Stimulated activated CD8-positive, alpha-beta memory T cell treated with anti-CD3 and anti-CD28 coated beads, Interleukin-7, amount 100 ng/mL, for 24 hours (primary cell): ENCODE results near the gene STRN.
"Not testable (repeated sequence)": the region's sequence is repeated elsewhere in the genome, so short reads cannot be mapped to it uniquely, and the experiment has no call there.

Experiments
- DNase-seq: peaks from one replicate; pipeline ENCODE4 v3.0.0-alpha.2; 2020; ENCODE audit warnings: low read depth

The STRN gene, protein sequence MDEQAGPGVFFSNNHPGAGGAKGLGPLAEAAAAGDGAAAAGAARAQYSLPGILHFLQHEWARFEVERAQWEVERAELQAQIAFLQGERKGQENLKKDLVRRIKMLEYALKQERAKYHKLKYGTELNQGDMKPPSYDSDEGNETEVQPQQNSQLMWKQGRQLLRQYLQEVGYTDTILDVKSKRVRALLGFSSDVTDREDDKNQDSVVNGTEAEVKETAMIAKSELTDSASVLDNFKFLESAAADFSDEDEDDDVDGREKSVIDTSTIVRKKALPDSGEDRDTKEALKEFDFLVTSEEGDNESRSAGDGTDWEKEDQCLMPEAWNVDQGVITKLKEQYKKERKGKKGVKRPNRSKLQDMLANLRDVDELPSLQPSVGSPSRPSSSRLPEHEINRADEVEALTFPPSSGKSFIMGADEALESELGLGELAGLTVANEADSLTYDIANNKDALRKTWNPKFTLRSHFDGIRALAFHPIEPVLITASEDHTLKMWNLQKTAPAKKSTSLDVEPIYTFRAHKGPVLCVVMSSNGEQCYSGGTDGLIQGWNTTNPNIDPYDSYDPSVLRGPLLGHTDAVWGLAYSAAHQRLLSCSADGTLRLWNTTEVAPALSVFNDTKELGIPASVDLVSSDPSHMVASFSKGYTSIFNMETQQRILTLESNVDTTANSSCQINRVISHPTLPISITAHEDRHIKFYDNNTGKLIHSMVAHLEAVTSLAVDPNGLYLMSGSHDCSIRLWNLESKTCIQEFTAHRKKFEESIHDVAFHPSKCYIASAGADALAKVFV

DNA sequence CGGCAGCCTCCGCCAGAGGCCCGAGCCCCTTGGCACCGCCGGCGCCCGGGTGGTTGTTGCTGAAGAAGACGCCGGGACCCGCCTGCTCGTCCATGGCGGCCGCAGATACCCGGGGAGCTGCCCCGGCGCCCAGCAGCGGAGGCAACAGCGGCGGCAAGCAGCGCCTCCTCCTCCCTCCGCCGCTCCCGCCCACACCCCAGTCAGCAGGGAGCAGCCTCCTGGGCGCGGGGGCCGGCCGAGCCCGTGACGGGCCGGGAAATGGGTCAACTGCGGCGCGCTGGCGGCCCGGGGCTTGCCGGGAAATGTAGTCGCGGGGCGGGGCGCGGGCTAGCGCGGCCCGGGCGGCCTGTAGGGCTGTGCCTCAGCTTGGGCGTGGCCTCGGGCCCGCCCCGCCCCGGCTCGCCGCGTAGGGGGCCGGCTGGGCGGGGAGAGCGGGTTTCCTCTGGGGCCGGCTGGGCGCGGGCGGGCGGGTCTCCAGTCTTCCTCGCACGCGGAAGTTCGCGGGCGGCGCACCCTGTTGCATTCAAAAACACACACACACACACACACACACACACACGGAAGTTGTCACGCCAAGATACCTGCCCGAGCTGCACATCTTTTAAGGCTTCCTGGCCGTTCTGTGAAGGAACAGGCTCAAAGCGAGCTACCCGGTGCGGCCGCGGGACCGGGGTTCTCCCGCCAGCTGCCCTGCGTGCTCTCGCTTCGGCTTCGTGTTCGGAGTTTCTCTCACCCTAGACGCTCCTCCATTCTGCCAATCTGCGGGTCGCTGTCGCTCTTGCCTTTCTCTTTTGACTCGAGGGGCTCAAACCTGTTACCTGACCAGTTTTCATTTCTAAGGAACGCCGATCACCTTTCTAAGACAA, at the start of gene STRN:
TSS of gene STRN (minus strand) at position 167 of the 866 bp plus-strand sequence. CDS start at position 94, 73 bp downstream.
- peak; percentile 92 for DNase-seq

DNA sequence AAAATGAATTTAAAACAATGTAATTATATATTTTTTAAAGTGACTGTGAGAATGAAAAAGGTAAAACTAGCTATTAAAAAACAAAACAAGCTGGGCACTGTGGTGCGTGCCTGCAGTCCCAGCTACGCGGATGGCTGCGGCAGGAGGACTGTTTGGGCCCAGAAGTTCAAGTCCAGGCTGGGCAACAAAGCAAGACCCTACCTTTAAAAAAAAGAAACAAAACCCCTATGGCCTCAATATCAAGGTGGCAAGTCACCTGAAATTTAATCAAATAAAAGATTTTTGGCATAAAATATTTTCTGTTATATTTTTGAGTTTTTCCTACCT, 46.9 kb upstream of the STRN start:
- no peak for DNase-seq

DNA sequence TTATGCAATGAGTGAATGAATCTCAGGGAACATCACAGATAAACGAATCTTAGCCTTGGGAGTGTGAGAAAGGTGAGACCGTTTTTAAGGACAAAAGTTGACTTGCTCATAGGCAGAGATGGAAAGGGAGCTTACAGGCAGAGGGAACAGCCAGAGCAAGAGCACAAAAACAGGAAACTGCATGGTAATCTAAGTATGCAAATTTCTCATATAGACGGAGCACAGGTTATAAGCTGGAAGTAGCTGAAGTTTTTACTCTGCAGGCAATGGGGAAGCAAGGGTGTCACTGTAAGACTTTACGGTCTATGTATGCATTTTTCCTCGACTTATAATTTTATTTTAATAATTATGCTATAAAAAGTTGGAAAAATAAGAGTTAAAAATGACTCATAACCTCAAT, 44.8 kb upstream of the STRN start:
- no peak for DNase-seq

DNA sequence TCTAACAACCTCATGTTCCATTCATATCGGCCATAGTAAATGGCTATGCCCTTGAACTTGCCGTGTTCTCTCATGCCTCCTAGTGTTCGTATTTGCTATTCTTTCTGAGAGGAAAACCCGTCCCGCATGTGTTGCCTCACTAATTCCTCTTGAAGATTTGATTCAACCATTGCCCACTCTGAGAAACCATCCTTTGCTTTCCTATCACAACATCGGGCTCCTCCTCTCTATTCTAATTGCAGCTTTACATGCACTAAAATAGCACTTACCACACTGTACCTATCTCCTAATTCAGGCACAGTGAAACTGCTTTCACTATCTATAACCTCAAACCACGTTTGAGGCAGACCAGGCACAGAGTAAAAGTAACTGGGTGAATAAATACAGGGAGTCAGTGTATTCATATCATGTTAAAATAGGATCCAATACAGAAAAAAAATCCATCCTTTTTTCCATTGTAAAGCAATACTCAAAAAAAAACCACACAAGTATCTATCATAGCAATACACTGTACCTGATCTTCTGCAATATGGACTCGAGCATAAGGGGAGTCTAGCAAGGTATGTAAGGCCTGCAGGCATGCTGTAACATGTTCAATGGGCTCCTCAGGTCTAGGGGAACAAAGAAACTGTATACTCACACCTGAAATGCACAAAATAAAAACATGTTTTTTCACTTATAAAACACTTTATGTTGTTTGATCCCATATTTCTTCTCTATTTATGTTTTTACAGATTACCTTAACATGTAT, 39.0 kb upstream of the STRN start:
- no peak for DNase-seq

DNA sequence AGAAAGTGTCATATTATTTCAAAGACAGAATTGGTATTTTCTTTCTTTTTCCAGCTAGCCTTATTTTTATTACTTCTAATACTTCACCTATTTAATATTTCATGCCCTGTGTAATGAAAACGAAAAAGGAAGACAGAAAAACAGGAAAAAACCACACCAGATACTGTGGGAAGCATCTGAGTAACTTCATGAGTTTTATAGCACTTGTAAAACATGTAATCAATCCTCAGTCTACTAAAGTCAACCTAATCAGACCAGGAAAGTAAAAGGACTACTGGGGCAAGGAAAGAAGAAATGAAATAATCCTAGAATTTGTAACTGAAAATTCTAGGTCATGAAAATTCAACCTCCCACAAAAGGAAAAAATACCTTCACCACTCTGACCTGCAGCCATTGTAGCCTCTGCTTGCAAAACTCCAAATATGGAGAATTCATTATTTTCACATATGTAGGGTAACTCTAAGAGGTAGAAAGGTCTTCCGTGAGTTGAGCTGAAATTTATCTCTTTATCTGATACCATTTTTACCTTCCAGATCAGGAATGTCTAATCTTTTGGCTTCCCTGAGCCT, 34.7 kb upstream of the STRN start:
- DNase-seq = no peak

DNA sequence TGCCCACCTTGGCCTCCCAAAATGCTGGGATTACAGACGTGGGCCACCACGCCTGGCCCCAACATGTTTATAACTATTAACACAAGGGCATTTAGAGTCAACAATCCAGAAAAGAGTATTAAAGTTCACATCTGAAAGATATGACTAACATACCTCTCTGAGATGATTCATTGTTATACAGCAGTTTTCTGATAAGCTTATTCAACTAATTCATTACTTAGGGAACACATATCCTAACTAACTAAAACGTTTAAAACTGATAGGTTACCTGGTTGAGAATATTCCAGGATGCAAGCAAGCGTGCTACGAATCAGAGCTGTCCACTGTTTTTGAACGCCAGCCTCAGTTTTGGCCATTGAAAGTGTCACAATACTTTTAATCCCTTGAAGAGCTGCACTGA, 34.0 kb upstream of the STRN start:
- DNase-seq = no peak

DNA sequence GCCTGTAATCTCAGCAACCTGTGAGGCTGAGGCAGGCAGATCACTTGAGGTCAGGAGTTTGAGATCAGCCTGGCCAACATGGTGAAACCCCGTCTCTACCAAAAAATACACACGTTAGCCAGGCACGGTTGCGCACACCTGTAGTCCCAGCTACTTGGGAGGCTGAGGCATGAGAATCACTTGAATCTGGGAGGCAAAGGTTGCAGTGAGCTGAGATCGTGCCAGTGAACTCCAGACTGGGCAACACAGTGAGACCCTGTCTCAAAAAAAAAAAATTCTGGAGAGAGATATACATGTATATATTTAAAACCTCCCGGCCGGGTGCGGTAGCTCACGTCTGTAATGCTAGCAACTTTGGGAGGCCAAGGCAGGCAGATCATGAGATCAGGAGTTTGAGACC, 33.1 kb upstream of the STRN start:
- DNase-seq = not testable (repeated sequence)

DNA sequence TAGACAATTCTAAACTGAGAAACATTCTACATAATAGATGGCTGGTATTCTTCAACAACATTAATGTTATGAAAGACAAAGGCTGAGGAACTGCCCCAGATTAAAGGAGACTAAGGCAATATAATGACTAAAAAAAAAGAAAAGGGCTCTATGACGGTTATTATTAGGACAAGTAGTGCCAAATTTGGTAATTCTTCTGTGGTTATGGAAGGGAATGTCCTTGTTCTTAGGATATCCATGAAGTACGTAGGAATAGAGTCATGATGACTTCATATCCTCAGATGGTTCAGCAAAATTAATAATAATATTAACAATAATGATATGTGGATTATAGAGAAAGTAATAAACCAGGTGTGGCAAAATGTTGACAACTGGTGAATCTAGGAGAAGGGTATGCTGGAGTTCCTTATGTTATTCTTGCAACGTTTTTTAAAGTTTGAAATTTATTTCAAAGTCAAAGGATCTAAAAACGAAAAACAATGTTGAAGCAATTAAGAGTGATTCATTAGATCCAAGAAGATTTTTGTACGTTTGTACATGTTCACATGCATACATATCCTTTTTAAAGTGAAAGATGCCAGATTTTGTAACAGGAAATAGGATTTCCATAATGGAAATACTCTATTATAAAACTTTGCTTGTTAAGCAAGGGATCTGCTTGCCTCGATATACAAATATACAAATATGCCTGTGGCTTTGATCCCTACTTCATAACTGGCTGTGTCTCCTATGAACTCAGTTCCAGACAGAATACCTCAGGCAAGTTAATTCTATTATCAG, 27.7 kb upstream of the STRN start:
- no peak for DNase-seq

DNA sequence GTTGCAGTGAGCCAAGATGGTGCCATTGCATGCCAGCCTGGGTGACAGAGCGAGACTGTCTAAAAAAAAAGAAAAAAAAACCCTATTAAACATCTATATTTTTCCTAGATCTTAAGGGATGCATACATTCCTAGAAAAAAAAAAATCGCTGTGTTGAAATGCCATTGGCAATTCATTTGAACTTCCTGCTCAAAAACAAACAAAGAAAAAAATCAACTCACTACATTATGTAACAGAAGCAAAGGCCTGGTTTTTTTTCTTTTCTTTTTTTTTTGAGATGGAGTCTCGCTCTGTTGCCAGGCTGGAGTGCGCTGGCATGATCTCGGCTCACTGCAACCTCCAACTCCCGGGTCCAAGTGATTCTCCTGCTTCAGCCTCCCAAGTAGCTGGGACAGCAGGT, 21.7 kb upstream of the STRN start:
- DNase-seq = no peak

DNA sequence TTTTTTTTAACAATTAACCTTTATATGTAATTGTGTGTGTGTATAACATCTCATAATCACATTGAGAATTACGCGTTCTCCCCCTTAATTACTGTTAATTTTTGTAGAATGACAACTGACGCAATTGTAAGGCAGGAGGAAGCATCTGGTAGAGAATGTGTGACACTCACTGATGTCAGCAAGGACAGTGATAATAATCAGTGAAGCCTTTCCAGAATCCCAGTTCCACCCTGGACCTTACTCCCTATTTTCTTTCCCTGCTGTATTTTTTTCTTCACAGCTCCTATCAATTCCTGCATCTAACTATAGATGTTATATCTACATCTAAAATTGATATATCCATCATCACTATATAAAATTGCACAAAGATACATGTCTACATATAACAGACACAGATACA, 16.1 kb upstream of the STRN start:
- no peak for DNase-seq

DNA sequence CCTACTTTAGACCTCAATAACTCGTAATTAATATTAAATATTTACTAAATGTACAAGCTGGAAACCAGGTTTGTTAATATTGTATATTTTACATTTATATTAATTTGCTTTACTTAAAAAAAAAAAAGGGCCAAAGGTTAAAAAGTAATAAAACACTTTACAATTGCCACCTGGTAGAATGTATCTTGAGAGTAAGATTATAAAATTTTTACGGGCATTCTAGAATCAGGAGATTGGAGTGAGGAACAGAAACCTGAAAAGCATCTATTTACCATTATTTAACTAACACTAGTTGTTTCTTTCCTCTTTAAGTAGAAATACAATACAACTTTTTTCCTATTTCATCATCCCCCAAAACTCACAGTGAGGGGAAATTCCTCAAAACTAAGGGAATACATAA, 15.6 kb upstream of the STRN start:
- no peak for DNase-seq

DNA sequence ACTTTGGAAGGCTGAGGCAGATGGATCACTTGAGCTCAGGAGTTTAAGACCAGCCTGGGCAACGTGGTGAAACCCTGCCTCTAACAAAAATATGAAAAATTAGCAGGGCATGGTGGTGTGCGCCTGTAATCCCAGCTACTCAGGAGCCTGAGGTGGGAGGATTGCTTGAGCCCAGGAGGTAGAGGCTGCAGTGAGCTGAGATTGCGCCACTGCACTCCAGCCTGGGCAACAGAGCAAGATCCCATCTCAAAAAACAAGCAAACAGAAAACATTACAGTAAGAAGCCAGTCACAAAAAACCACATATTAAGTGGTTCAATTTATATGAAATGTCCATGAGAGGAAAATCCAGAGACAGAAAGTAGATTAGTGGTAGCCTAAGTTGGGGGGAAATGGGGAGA, 12.7 kb upstream of the STRN start:
- DNase-seq = not testable (repeated sequence)

DNA sequence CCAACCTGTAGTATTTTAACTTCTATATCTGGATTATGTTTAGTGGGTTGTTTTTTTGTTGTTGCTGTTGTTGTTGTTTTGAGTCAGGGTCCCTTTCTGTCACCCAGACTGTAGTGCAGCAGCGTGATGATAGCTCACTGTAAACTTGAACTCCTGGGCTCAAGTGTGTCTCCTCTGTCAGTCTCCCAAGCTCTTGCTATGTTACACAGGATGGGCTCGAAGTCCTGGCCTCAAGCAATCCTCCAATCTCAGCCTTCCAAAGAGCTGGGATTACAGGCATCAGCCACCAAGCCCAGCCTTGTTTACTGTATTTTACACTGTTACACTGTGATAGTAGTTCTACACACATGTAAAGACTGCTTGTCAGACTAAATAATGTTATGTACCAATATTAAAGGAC, 9.7 kb upstream of the STRN start:
- DNase-seq = no peak

DNA sequence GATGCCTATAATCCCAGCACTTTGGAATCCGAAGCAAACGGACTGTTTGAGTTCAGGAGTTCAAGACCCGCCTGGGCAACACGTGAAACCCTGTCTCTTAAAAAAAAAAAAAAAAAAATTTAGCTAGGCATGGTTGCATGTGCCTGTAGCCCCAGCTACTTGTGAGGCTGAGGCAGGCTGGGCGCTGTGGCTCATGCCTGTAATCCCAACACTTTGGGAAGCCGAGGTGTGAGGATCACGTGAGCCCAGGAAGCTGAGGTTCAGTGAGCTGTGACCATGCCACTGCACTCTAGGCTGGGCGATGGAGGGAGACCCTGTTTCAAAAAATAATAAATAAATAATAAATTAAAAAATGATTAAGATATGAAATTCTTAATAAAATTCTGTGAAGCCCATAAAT, 9.0 kb upstream of the STRN start:
- DNase-seq = no peak

DNA sequence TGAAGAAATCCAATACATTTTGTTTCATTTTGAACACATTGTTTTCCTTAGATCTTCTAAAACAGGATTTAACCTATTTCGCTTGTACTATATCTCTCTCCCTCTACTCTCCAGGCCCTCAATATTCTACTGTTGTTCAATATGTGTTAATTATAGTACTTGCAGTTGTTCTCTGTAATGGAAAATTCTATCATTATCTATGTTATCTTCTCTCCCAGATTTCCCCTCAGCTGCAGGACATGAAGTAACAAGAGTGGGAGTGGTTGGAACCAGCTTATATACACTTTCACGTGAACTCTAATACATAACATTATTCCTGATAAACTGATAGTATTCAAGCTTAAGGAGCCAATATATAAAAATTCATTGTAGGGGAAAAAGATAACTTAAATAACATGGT, 7.0 kb upstream of the STRN start:
- DNase-seq = no peak

DNA sequence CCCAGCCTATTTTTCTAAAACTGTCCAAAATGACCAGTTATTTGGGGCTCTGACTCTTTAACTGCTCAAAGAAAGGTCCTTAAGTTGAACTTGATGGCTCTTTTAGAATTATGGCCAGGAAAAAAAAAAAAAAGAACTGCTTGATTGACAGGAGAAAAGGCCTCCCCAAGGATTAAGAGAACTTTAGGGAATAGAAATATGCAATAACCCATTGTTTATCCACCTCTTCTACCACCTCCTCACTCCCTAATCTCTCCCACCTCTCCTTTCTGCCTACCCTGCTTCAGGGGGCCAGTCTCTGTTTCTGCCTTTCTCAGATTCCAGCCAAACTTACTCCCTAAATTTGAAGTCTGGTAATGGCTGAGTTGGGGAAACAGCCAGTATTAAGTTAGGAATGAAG, 5.7 kb upstream of the STRN start:
- DNase-seq = no peak

DNA sequence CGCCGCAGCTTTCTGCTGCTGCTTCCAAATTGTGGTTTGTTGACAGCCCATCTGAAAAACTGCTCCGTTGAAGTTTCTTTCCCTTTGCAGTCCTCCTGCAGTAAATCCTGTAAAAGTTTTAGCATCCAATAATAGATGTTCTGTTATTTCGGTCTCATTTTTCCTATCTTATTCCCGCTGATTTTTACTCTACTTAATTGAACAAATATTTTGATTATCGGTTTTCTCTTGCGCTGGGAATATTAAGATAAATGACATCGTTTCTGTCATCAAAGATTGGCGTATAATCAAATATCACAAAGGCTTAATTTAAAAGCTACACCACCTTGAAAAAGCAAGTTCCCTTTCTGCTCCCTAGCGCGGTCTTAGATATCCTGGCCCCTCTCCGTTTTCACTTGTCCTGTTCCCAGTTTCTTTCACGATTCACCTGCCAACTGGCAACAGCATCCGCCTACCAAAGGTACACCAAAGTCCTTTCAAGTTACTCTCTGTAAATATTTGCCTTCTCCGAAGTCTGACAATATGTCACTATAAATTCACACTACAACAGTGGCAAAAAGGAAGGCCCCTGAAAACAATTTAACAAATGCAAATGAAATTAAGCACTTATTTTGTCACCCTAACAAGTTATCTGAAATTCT, 1.0 kb upstream of the STRN start:
- DNase-seq = no peak

DNA sequence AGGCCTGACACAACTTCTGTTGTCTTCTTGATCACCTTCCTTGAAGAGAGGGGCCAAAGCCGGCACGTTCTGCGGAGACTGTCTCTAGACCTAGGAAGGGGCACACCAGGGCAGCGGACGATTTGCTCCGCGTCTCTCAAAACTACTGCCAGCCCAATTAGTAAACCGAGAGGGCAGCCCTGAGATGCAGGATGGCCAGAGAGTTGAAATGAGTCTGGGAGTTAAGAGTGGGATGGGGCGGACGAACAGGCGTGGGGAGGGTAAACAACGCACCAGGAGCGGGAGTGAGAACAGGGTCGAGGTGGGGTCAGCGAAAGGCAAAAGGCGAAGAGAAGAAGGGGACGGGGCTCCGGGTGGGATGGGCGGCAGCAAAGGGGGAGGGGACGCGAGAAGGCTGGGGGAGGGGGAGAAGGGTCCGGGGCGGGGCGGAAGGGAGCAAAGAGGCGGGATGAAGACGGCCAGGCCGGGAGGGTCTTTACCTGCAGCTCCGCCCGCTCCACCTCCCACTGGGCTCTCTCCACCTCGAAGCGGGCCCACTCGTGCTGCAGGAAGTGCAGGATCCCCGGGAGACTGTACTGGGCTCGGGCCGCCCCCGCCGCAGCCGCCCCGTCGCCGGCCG, 476 bp downstream of the STRN start:
- DNase-seq = peak; percentile 11

DNA sequence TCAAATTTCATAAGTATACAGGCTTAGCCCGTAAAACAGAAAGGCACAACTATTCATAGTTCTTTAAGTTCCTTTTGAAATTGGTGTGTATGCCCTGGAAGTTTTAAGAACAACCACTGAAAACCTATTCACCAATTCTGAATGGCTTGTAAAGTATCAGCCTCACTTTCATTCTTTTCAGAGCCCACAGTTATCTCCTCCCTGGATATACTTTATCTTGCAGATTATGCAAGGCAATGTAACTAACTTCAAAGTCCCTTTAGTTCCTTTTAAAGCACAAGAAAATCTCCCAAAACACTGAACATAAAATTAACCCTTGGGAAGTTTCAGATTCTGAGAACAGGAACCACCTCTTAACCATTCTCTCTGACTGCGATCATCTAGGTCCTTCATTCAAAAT, 1.1 kb downstream of the STRN start:
- DNase-seq = no peak

DNA sequence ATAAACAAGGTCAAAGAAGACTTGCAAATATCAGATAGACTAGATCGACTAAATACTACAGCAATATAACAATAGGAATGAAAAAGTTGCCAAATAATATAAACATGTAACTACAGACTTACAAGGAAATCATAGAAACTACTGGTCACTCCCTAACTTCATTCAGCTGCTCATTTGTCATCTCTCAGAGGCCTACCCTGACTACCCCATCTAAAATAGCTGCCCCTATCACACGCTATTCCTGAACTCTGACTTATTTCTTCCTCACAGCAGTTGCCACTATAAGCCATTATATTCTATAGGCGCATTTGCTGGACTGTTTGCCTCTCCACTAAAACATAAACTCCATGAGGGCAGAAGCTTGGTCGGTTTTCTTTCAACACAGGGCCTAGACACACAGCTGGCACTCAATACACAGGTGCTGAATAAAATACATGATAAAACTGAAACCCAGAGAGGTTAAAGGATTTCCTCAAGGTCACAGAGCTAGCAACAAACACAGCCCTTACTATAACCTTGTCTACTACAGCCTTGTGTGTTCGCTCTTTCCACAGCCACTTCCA, 1.8 kb downstream of the STRN start:
- no peak for DNase-seq
